ENCODE results near the gene FBXL19. TPM values are rescaled to one million over a fixed set of nuclear protein-coding genes. Genes with fewer than 3 reads are reported as not detected.

The FBXL19 gene
- total RNA-seq, 1 experiment from 2014 or later = 14.2 TPM

- Histone ChIP-seq H3K27ac (no peak overlapping the region), H3K36me3 (peaks cover 66% of the 10 kb centered on the region), H3K9me3 (replicated peaks) (no peaks in the 10 kb centered on the region), H3K4me1 (peaks cover 9% of the 10 kb centered on the region; the same call in 1 of the 2 replicates), H3K27me3 (no peaks in the 10 kb centered on the region), H3K4me3 (no peak overlapping the region)
- DNase-seq = no peak
Measured at GRCh38 chr16:30972872-30973271, 49.5 kb downstream of the FBXL19 start.

- Histone ChIP-seq H3K27me3 (no peaks in the 10 kb centered on the region), H3K9me3 (replicated peaks) (no peaks in the 10 kb centered on the region), H3K4me1 (peaks cover 9% of the 10 kb centered on the region; the same call in 1 of the 2 replicates), H3K27ac (no peak overlapping the region), H3K36me3 (peaks cover 53% of the 10 kb centered on the region), H3K4me3 (no peak overlapping the region)
- no peak for DNase-seq
Measured at GRCh38 chr16:30974348-30974747, 51.0 kb downstream of the FBXL19 start.

- Histone ChIP-seq H3K36me3 (peaks cover 40% of the 10 kb centered on the region), H3K27ac (0 out of 2 replicates have a peak overlapping the region, but pooled peaks have one; percentile 2), H3K27me3 (no peaks in the 10 kb centered on the region), H3K4me1 (peaks cover 9% of the 10 kb centered on the region; the same call in 1 of the 2 replicates), H3K9me3 (replicated peaks) (no peaks in the 10 kb centered on the region), H3K4me3 (no peak overlapping the region)
- peak; percentile 70 to 76 for DNase-seq
Measured at GRCh38 chr16:30976486-30976885, 53.1 kb downstream of the FBXL19 start.

- H3K36me3 ChIP-seq = peaks cover 36% of the 10 kb centered on the region
- no peaks in the 10 kb centered on the region for H3K27me3 ChIP-seq
- H3K9me3 ChIP-seq (replicated peaks) = no peaks in the 10 kb centered on the region
- no peak overlapping the region for H3K27ac ChIP-seq
- H3K4me3 ChIP-seq = no peak overlapping the region
- peak; percentile 31 to 52 for DNase-seq
- H3K4me1 ChIP-seq = peaks cover 9% of the 10 kb centered on the region; the same call in 1 of the 2 replicates
Measured at GRCh38 chr16:30977502-30977901, 54.1 kb downstream of the FBXL19 start.

- no peaks in the 10 kb centered on the region for H3K9me3 ChIP-seq (replicated peaks)
- H3K4me1 ChIP-seq = peaks cover 9% of the 10 kb centered on the region; the same call in 1 of the 2 replicates
- H3K27me3 ChIP-seq = no peaks in the 10 kb centered on the region
- no peak overlapping the region for H3K4me3 ChIP-seq
- DNase-seq = no peak
- no peak overlapping the region for H3K27ac ChIP-seq
- peaks cover 28% of the 10 kb centered on the region for H3K36me3 ChIP-seq
Measured at GRCh38 chr16:30979170-30980022, 56.0 kb downstream of the FBXL19 start.

GRCh38 chr16:30980023-30980371 is 56.6 kb downstream of the FBXL19 start:
- no peak overlapping the region for H3K27ac ChIP-seq
- peaks cover 13% of the 10 kb centered on the region; the same call in 1 of the 2 replicates for H3K4me1 ChIP-seq
- peaks cover 25% of the 10 kb centered on the region for H3K36me3 ChIP-seq
- DNase-seq = no peak
- H3K9me3 ChIP-seq (replicated peaks) = no peaks in the 10 kb centered on the region
- no peaks in the 10 kb centered on the region for H3K27me3 ChIP-seq
- H3K4me3 ChIP-seq = no peak overlapping the region

GRCh38 chr16:30980434-30980833 is 57.1 kb downstream of the FBXL19 start:
- Histone ChIP-seq H3K27me3 (no peaks in the 10 kb centered on the region), H3K4me3 (no peak overlapping the region), H3K36me3 (peaks cover 25% of the 10 kb centered on the region), H3K27ac (no peak overlapping the region), H3K4me1 (peaks cover 17% of the 10 kb centered on the region), H3K9me3 (replicated peaks) (no peaks in the 10 kb centered on the region)
- no peak for DNase-seq

GRCh38 chr16:30980959-30981358 is 57.6 kb downstream of the FBXL19 start:
- H3K27me3 ChIP-seq = no peaks in the 10 kb centered on the region
- H3K27ac ChIP-seq = no peak overlapping the region
- H3K4me1 ChIP-seq = peaks cover 16% of the 10 kb centered on the region
- H3K4me3 ChIP-seq = no peak overlapping the region
- no peaks in the 10 kb centered on the region for H3K9me3 ChIP-seq (replicated peaks)
- no peak for DNase-seq
- peaks cover 22% of the 10 kb centered on the region for H3K36me3 ChIP-seq

- Histone ChIP-seq H3K27me3 (no peaks in the 10 kb centered on the region), H3K36me3 (peaks cover 15% of the 10 kb centered on the region)
Measured at GRCh38 chr16:30982548-30983288, 59.3 kb downstream of the FBXL19 start.

GRCh38 chr16:30983289-30983889 is 60.0 kb downstream of the FBXL19 start:
- Histone ChIP-seq H3K27me3 (no peaks in the 10 kb centered on the region), H3K4me1 (peaks cover 9% of the 10 kb centered on the region), H3K36me3 (peaks cover 15% of the 10 kb centered on the region), H3K9me3 (replicated peaks) (no peaks in the 10 kb centered on the region), H3K4me3 (no peak overlapping the region), H3K27ac (no peak overlapping the region)
- DNase-seq = no peak

More at GRCh38 chr16:30982548-30983288, 59.3 kb downstream of the FBXL19 start:
- Histone ChIP-seq H3K9me3 (replicated peaks) (no peaks in the 10 kb centered on the region), H3K4me3 (no peak overlapping the region), H3K27ac (no peak overlapping the region), H3K4me1 (peaks cover 9% of the 10 kb centered on the region)
- DNase-seq = no peak

- peaks cover 15% of the 10 kb centered on the region for H3K36me3 ChIP-seq
- DNase-seq = no peak
Measured at GRCh38 chr16:30983898-30984610, 60.7 kb downstream of the FBXL19 start.

GRCh38 chr16:30984669-30985400 is 61.5 kb downstream of the FBXL19 start, which contains the start of gene HSD3B7:
HSD3B7 (plus strand) TSS chr16:30985207; CDS start chr16:30985659, 452 bp downstream.
- H3K36me3 ChIP-seq = peaks cover 10% of the 10 kb centered on the region
- H3K9me3 ChIP-seq (replicated peaks) = no peaks in the 10 kb centered on the region
- DNase-seq = peak; percentile 89 to 90
- H3K27me3 ChIP-seq = no peaks in the 10 kb centered on the region
- H3K4me1 ChIP-seq = peaks cover 9% of the 10 kb centered on the region
- H3K27ac ChIP-seq = peak within 1 kb of the TSS; percentile 12; the same call in 1 of the 2 replicates
- no peak within 1 kb of the TSS for H3K4me3 ChIP-seq

More at GRCh38 chr16:30983898-30984610, 60.7 kb downstream of the FBXL19 start:
- H3K4me3 ChIP-seq = no peak overlapping the region
- no peaks in the 10 kb centered on the region for H3K9me3 ChIP-seq (replicated peaks)
- H3K4me1 ChIP-seq = peaks cover 9% of the 10 kb centered on the region
- no peak overlapping the region for H3K27ac ChIP-seq
- no peaks in the 10 kb centered on the region for H3K27me3 ChIP-seq

GRCh38 chr16:30985401-30986128 is 62.2 kb downstream of the FBXL19 start:
- Histone ChIP-seq H3K9me3 (replicated peaks) (no peaks in the 10 kb centered on the region), H3K4me1 (peaks cover 9% of the 10 kb centered on the region), H3K27ac (peak overlapping the region; percentile 12; the same call in 1 of the 2 replicates), H3K27me3 (no peaks in the 10 kb centered on the region), H3K36me3 (peaks cover 10% of the 10 kb centered on the region), H3K4me3 (no peak overlapping the region)
- DNase-seq = peak; percentile 57 to 66

Measured in SJCRH30 (cell line).